SK-MEL-5 (cell line): Measurements from ENCODE around the gene SSMEM1. TPM values are rescaled to one million over a fixed set of nuclear protein-coding genes. Genes with fewer than 3 reads are reported as not detected.
"Not testable (repeated sequence)": the region's sequence is repeated elsewhere in the genome, so short reads cannot be mapped to it uniquely, and the experiment has no call there.

Source experiments
- DNase-seq: peaks from one replicate; pipeline ENCODE4 v3.0.0-alpha.2; 2016; ENCODE audit warnings: low read depth, low spot score
- in situ Hi-C: cut with HindIII; loops from 2 replicates; pipeline ENCODE4 v1.10.0; 2016; ENCODE audit warnings: low sequenced_read_pairs, high pct_unique_total_duplicates, low pct_unique_long_range_greater_than_20kb
- total RNA-seq: library from RNA; depleted of rRNA; stranded (reverse); fragments of >200 nt; shearing (Covaris generic); gene quantifications from 2 replicates; pipeline ENCODE4 v1.2.3, GENCODE V29; 2014

The SSMEM1 gene
- total RNA-seq, 1 experiment from 2014 or later: 0.45 TPM

DNA sequence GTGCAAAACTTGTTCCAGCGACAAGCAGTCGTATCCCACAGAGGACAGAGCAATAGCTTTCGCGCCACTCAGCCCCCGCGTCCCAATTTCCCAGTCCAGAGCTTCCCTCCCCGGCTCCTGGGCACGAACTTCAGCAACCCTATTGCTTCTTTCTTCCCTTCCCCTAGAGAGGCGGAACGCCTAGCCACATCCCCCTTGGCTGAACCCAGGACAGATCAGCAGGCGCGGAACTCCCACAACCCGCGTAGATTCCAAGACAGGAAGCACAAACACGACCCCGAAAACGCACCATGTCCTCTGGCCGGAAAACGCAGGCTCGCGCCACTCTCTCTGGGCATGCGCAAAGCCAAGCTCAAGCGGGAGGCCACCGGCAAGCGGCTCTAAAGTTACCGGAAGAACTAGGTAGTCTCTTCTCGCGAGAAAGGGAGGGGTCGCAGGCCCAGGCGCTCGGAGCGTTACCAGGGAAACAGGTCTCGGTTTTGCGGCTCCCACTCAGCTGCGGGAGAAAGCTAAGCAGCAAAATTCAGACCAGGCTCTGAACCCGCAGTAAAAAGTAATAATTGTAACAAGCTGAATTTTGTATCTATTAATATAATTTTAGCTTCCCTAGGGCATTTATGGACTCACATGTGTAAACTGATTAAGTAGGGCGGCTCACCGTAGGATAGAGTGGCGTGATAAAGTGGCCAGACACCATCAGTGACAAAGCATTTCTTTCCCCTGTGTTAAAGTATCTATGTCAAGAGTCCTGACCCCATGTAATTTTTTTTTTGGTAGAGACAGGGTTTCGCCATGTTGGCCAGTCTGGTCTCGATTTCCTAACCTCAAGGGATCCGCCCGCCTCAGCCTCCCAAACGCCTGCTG, 2.3 kb upstream of the SSMEM1 start, which contains the start of gene TMEM209:
Gene TMEM209 (minus strand): TSS at position 323 of the 864 bp plus-strand sequence. CDS start 31 bp downstream, at position 292.
- in situ Hi-C loops: no loop called here
- peak; percentile 100 for DNase-seq

DNA sequence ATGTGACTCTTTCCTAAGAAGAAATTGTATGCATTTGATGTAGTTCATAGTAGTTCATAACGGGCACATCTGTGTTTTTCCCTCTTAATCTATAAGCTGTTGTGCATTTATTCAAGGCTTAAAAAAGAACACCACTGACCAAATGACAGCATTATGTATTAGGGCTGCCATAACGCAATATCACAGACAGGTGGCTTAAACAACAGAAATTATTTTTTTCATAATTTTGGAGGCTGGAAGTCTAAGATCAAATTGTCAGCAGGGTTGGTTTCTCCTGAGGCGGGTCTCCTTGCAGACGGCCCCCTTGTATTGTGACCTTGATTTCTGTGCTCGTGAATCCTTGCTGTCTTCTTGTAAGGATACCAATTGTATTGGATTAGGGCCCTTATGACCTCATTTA, 627 bp upstream of the SSMEM1 start:
- in situ Hi-C loops: no loop called here
- DNase-seq: no peak

DNA sequence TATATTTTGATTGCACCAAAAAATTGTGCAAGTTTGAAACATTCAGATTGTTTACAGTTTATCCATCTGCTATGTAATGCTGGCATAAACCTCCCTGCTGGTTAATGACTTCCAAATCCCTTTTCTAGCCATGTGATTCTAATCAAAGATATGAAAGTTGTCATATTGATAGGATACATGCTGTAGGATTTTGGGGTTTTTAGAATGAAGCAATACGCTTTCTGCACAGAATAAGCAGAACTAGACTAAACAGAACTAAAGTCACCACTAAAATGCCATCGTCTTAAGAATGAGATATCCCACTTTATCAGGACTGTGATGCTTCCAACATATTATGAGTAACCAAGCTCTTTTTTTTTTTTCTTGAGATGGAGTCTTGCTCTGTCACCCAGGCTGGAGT, 856 bp downstream of the SSMEM1 start:
- no peak for DNase-seq
- in situ Hi-C loops: no loop called here

DNA sequence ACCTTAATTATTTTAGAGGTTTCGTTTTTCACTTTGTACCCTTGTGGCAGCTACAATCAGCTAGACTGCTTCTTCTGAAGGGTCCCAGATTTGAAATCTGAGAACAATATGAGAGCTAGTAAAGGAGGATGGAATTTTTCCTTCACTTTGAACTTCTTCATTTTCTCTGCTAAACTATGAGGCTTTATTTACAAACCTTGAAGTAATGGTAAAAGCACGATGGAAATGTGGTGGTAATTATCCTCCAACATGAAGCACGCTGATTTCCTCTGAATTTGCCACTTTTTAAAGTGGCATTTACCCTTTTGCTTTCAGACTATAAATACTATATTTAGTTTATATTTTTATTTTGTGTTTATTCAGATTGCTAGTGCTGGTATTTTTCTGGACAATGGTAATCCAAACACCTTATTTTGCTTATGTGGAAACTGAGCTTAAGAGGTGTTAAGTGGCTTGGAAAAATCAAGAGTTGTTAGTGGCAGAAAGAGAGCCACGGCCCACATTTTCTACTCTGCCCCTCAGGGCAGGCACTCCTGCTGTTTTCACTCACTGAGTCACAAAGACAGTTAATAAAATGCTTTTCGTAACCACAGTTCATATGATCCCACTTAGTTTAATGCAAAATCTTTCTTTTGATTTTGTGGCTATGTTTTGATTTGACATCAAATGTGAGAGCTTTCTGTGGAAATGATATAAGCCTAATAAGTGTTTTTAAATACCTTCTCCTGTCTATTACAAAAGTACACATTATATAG, 2.7 kb downstream of the SSMEM1 start:
- in situ Hi-C loops: no loop called here
- peak; percentile 72 for DNase-seq

DNA sequence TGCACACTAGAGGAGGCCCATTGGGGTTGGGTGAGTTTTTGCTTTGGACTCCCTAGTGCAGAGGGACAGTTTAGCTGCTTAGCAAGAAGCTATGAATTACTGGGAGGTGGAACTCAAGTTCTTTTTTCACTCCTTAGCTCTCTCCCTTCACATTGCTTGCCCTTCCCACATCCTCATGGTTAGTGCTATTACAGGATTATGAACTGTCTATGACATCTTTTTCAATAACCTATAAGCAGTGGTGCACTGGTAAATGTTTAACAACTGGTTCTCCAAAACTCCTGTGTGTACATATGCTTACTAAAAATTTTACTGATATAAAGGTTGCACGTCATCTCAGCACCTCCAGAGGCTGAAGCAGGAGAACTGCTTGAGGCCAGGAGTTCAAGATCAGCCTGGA, 6.2 kb downstream of the SSMEM1 start:
- no peak for DNase-seq
- in situ Hi-C loops: no loop called here

DNA sequence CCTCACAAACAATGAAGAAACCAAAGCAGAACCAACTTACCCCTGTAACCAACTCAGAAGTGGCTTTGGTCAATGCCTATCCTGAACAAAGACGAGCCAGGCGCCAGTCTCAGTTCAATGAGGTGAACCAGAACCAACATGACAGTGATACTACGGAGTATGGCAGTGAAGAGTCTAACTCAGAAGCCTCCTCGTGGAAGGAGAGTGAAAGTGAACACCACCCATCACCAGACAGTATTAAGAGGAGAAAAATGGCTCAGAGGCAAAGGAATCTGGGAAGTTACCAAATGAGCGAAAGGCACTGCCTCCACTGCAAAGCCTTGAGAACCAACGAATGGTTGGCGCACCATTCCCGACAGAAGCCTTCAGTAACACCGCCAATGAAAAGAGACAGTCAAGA, 8.4 kb downstream of the SSMEM1 start:
- in situ Hi-C loops: no loop called here
- peak; percentile 28 for DNase-seq

DNA sequence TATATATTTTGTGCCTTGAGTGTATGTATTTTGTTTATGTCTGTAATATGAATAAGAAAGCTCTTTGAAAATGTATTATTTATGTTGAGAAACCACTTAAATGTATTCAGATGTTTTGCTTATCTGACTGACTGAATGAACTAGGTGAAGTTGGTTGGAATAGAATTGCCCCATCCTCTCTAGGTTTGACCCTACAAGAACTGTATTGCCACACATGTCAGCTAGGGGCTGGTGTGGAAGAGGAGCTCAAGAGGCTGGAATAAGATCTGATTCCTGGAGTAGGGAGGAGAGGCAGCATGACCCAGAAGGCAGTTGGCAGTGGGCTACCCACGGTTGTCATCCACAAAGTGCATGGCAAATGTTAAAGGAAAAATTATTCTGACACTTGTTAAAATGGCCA, 9.1 kb downstream of the SSMEM1 start:
- in situ Hi-C loops: no loop called here
- peak; percentile 30 for DNase-seq

DNA sequence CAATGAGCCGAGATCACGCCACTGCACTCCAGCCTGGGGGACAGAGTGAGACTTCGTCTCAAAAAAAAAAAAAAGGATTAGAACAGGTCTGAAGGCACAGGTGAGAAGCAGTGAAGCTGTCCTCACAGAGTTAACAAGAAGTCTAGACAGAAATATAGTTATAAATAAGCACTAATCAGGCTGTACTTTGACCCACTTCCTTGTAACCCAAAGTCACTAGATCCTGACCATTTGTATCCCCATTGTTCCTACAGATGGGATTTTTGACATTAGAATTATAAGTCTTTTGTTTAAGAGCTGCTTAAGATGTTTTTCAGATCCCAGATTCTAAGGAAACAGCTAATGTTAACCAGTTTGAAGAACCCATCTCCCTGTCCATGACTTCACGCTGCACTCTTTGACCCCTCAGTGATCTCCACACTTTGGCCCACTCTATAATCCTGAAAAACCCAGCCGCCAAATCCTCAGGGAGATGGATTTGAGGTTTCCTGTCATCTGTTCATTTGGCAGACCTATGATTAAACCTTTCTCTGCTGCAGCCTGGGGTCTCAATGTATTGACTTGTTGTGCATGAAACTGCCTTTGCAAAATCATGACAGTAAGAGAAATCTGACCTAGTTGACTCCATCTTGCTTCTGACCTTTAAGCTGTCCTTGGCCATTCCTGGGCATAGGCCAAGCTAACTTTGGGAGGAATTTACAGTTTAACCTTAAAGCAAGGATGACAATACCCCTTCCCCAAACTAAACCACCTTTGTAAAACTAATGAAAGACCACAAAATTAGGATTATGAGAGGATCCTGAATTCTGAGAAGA, 11.4 kb downstream of the SSMEM1 start:
- DNase-seq: no peak
- in situ Hi-C loops: no loop called here

DNA sequence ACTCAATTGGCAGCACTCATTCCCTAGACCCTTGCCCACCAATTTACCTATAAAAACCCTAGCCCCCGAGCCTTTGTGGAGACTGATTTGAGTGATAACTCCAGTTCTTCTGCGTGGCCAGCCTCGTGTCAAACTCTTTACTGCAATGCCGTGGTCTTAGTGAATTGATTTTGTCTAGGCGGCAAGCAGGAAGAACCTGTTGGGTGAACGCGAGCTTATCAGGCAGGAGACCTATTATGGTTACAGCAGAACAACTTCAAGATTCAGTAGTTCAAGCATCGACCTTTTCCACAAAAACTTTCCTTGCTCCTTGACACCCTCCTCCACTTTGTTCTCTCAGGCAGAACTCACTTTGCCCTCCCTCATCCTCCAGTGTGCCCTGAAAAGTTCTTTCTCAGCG, 12.2 kb downstream of the SSMEM1 start:
- in situ Hi-C loops: no loop called here
- no peak for DNase-seq

DNA sequence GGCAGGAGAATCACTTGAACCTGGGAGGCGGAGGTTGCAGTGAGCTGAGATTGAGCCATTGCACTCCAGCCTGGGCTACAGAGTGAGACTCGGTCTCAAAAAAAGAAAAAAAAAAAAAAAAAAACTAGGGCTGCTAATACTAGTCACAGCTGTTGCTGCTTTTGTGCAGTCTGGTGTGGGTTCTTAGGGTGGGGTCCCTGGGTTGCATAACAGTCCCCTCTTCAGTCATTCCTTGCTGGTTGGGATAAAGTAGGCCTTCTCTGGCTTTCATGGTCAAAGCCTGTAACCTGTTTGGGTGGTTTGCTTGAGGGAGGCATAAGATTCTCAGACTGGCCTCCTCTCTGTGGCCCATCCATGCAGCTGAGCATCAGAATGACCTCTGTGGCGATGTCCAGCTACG, 14.1 kb downstream of the SSMEM1 start:
- in situ Hi-C loops: no loop called here
- no peak for DNase-seq

DNA sequence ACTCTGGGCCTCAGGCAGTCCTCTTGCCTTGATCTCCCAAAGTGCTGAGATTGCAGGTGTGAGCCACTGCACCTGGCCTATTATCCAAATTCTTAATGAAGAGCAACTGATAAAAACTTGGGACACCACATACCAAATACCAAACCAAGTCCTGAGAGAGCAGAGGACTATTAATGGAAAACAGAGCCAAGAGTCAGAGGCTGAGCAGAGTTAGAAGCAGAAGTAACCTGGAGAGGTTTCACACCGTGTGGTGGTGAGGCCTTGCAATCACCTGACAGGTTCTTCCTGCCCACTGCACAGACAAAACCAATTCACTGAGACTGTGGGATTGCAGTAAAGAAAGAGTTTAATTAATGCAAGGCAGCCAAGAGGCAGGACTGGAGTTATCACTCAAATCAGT, 16.0 kb downstream of the SSMEM1 start:
- in situ Hi-C loops: no loop called here
- DNase-seq: no peak

DNA sequence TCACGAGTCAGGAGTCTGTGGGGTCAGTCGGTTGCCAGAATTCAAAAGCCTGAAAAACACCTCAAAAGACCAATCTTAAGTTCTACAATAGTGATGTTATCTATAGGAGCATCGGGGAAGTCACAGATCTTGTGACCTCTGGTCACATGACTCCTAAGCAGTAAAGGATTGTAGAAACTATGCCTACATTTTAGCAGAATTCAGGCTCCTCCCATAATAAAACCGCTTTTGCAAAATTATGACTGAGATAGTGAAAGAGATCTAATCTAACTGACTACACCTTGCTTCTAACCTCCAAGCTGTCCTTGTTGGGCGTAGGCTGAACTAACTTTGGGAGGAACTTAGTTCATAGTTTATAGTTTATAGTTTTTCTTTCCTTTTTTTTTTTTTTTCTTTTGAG, 16.6 kb downstream of the SSMEM1 start:
- no peak for DNase-seq
- in situ Hi-C loops: no loop called here

DNA sequence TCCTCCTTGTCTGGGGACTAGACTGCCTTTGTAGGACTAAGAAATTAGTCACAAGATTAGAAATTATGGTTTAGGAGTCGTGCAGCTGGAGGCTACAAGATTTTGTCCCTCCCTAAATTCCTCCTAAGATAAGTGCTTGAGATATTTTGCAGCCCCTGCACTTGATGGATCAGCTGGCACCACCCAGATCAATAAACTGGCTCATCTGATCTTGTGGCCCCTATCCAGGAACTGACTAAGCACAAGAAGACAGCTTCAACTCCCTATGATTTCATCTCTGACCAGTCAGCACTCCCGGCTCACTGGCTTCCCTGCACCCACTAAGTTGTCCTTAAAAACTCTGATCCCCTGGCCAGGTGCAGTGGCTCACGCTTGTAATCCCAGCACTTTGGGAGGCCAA, 17.3 kb downstream of the SSMEM1 start:
- DNase-seq: peak; percentile 59
- in situ Hi-C loops: not testable (repeated sequence)

DNA sequence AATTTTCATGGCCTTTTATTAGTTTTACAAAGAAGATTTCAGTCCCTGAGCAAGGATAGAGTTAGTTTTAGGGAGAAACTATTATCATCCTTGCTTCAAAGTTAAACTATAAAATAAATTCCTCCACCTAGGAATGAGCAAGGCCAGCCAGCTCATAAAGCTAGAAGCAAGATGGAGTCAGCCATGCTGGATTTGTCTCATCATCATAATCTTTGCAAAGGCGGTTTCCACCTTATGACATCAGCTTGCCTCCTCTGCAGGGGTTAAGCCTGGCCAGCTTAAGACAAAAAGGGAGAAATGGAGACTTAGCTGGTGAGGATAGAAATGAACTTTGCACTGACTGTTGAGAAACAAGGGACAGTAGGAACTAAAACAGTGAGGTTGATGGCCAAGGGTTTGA, 18.7 kb downstream of the SSMEM1 start:
- no peak for DNase-seq
- in situ Hi-C loops: no loop called here

DNA sequence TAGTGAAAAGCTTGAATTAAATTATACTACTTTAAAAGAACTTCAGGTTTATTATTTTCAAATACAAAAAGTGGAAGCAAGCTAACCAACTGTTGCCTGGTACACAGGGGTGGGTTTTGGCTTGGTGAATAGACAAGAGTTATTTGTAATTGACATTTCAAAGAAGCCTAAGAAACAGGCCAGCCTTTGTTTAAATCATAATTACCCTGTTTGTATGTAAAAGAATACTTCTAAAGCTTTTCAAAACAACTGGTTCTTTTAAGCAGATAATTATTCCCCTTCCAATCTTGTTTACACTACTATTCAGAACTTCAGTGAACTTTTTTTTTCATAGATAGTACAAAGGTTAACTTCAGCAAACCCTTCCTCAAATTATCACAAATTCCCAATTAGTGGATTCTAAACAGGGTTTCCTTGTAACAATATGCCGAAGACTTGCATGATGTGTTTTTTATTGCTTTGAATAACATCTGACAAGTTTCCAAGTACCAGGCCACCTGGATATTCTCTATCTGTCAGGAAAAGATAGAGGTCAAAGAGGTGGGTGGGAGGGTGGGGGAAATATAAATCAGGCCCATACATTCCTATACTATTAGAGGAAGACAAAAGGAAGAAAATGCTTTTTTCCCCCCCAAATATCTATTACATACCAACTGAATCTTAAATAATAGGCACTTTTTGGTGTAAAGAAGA, 20.4 kb downstream of the SSMEM1 start:
- in situ Hi-C loops: no loop called here
- DNase-seq: peak; percentile 86

DNA sequence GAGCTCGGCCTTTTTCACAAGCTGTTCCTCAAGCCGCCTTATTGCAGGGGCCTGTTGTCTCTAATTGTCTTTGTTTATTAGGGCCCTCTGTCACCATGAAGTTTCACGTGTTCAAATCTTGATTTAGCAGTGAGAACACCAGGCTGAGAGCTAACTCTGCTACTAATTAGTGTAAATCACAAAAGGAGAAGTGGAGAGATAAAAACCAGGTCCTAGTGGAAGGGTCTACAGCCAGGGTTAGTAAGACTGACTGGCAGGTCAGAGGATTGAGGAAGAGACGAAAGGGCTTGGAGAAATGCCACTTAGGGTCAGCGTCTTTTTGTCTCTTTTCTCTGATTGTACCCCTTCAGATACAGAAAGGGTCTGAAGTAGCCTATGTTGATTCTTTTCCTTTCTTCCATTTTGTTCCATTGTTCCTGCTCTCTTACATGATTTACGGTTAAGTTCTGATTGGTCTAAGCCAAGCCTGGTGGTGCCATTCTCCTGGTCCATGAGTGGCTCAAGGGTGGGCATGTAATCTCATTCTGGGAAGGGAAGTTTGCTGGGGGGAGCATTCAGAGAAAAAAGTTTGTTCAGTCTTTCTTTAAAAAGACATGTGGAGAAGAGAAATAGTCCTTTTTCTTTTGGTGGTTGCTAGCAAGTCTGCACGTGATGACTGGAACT, 21.3 kb downstream of the SSMEM1 start:
- no peak for DNase-seq
- in situ Hi-C loops: no loop called here

DNA sequence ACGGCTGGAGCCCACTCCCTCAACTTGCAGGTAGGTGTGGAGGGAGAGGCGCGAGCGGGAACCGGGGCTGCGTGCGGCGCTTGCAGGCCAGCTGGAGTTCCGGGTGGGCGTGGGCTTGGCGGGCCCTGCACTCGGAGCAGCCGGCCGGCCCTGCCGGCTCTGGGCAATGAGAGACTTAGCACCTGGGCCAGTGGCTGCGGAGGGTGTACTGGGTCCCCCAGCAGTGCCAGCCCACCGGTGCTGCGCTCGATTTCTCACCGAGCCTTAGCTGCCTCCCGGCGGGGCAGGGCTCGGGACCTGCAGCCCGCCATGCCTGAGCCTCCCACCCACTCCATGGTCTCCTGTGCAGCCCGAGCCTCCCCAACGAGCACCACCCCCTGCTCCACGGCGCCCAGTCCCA, 22.3 kb downstream of the SSMEM1 start:
- DNase-seq, in situ Hi-C loops: not testable (repeated sequence)
